ENCODE measurements around the gene FAM98B.

DNA sequence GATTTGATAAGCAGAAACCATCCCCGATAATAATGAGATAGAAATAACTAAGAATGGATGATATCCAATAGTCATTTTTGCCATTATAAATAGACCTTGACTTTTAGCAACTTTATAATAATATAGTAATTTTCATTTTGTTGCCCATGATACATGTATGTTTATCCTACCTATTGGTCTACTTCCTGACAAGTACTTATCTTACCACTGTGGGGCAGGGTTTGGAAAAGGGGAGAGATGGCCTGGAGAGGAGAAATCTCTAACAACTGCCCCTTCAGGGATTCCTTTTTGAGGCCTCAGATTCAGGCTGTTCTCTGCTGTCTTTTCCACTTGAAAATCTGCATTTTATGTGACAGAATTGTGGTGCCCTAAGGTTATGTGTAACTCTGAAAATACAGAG lies 42.2 kb downstream of the FAM98B start:
- TF ChIP-seq, protein P1, sequence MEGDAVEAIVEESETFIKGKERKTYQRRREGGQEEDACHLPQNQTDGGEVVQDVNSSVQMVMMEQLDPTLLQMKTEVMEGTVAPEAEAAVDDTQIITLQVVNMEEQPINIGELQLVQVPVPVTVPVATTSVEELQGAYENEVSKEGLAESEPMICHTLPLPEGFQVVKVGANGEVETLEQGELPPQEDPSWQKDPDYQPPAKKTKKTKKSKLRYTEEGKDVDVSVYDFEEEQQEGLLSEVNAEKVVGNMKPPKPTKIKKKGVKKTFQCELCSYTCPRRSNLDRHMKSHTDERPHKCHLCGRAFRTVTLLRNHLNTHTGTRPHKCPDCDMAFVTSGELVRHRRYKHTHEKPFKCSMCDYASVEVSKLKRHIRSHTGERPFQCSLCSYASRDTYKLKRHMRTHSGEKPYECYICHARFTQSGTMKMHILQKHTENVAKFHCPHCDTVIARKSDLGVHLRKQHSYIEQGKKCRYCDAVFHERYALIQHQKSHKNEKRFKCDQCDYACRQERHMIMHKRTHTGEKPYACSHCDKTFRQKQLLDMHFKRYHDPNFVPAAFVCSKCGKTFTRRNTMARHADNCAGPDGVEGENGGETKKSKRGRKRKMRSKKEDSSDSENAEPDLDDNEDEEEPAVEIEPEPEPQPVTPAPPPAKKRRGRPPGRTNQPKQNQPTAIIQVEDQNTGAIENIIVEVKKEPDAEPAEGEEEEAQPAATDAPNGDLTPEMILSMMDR (optimal IDR thresholded peaks at IDR 0.05 in 1 of 3, IDR thresholded peaks at IDR 0.05 in 1 of 3, conservative IDR thresholded peaks at IDR 0.05 in 1 of 3; ENCODE audit: extremely low read depth in 1 of 3, insufficient read depth in 2 of 3, low read length in 3 of 3), result no peak
- TF ChIP-seq EZH2 (IDR thresholded peaks at IDR 0.05; ENCODE audit: low read length), result no peak
